ENCODE results near the gene ZNF439. TPM values are rescaled to one million over a fixed set of nuclear protein-coding genes. Genes with fewer than 3 reads are reported as not detected.
"Not testable (repeated sequence)": the region's sequence is repeated elsewhere in the genome, so short reads cannot be mapped to it uniquely, and the experiment has no call there.

ZNF439 gene
- total and polyA plus RNA-seq, 10 of the 15 experiments (the other 5 are each of a cell fraction or from before 2014, with no cell fraction given), result 0.43 to 2.5 (median 1.2) TPM

- H2AFZ ChIP-seq (ENCODE audit: control insufficient read depth, low read depth, low read length); CTCF ChIA-PET; BruUV-seq (replicated peaks); in situ Hi-C loops (cut with MboI); SMC1A ChIA-PET (ENCODE audit: uncharacterized antibody, unreplicated experiment); H3K4me3 ChIP-seq; ATAC-seq; H3K4me2 ChIP-seq (ENCODE audit: control insufficient read depth, insufficient read depth); H3K9ac ChIP-seq (ENCODE audit: control insufficient read depth, insufficient read depth, low read length); DNase-seq (ENCODE audit: low read depth, low spot score); FAIRE-seq; RAD21 ChIA-PET (ENCODE audit: unreplicated experiment); H3K4me1 ChIP-seq (ENCODE audit: control insufficient read depth, insufficient read depth, low read length); POLR2A ChIA-PET; H3K27ac ChIP-seq (ENCODE audit: control insufficient read depth, insufficient read depth); H3K9me3 ChIP-seq (replicated peaks; ENCODE audit: control insufficient read depth, insufficient read depth, low read length); intact Hi-C loops (cut with micrococcal nuclease; ENCODE audit: unreplicated experiment); H3K27me3 ChIP-seq (replicated peaks in 1 of 2; ENCODE audit: control insufficient read depth in 2 of 2, insufficient read depth in 2 of 2, low read length in 1 of 2); H3K79me2 ChIP-seq (ENCODE audit: control insufficient read depth, insufficient read depth, low read length); H3K36me3 ChIP-seq (ENCODE audit: control insufficient read depth in 2 of 2, insufficient read depth in 2 of 2, low read length in 1 of 2); H4K20me1 ChIP-seq (ENCODE audit: control insufficient read depth, insufficient read depth): not testable (repeated sequence)
- 0 out of 4 replicates have a peak, but pooled peaks of 1 of the 2 experiments have one; percentile 56 for TF ChIP-seq SRF (IDR thresholded peaks at IDR 0.05; ENCODE audit: low read depth in 2 of 2, low read length in 2 of 2)
- 83% methylated on average over 4 of the region's 4 CpGs for WGBS (ENCODE audit: insufficient coverage, insufficient replicate concordance, low lambda C conversion rate, missing lambda C conversion rate)
These were observed 1.8 kb downstream of the ZNF439 start for GRCh38 chr19:11850289-11850688.

- no peak overlapping the region for H3K27ac ChIP-seq (ENCODE audit: control insufficient read depth, insufficient read depth)
- no TSS peak for BruUV-seq (replicated peaks)
- H3K36me3 ChIP-seq (ENCODE audit: control insufficient read depth in 2 of 2, insufficient read depth in 2 of 2, low read length in 1 of 2), result no peaks in the 10 kb centered on the region
- no peaks in the 10 kb centered on the region for H3K4me1 ChIP-seq (ENCODE audit: control insufficient read depth, insufficient read depth, low read length)
- POLR2A ChIA-PET, result no interaction called here
- H2AFZ ChIP-seq (ENCODE audit: control insufficient read depth, low read depth, low read length), result no peak overlapping the region
- H3K4me3 ChIP-seq, result no peak overlapping the region
- H3K9ac ChIP-seq (ENCODE audit: control insufficient read depth, insufficient read depth, low read length), result no peak overlapping the region
- H3K9me3 ChIP-seq (replicated peaks; ENCODE audit: control insufficient read depth, insufficient read depth, low read length), result no peaks in the 10 kb centered on the region; the same call in none of the 3 replicates
- WGBS (ENCODE audit: insufficient coverage, insufficient replicate concordance, low lambda C conversion rate, missing lambda C conversion rate), result 98% methylated on average over 3 of the region's 3 CpGs
- intact Hi-C loops (cut with micrococcal nuclease; ENCODE audit: unreplicated experiment) (no loop called here), in situ Hi-C loops (cut with MboI) (no loop called here)
- FAIRE-seq, result no peak
- no peak for TF ChIP-seq KAT2A (conservative IDR thresholded peaks at IDR 0.05; ENCODE audit: control insufficient read depth, low read depth, low read length)
- TF ChIP-seq PML (IDR thresholded peaks at IDR 0.05; ENCODE audit: low read length), result no peak
- TF ChIP-seq, protein P1, sequence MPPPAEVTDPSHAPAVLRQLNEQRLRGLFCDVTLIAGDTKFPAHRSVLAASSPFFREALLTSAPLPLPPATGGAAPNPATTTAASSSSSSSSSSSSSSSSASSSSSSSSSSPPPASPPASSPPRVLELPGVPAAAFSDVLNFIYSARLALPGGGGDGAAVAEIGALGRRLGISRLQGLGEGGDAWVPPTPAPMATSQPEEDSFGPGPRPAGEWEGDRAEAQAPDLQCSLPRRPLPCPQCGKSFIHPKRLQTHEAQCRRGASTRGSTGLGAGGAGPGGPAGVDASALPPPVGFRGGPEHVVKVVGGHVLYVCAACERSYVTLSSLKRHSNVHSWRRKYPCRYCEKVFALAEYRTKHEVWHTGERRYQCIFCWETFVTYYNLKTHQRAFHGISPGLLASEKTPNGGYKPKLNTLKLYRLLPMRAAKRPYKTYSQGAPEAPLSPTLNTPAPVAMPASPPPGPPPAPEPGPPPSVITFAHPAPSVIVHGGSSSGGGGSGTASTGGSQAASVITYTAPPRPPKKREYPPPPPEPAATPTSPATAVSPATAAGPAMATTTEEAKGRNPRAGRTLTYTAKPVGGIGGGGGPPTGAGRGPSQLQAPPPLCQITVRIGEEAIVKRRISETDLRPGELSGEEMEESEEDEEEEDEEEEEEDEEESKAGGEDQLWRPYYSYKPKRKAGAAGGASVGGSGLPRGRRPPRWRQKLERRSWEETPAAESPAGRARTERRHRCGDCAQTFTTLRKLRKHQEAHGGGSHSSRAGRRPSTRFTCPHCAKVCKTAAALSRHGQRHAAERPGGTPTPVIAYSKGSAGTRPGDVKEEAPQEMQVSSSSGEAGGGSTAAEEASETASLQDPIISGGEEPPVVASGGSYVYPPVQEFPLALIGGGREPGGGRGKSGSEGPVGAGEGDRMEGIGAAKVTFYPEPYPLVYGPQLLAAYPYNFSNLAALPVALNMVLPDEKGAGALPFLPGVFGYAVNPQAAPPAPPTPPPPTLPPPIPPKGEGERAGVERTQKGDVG (CRISPR knock-in tag; IDR thresholded peaks at IDR 0.05), result no peak
- no peak for TF ChIP-seq NR2F1 (conservative IDR thresholded peaks at IDR 0.05)
- TF ChIP-seq SMARCA5 (IDR thresholded peaks at IDR 0.05), result no peak
- ATAC-seq, result no peak
- H3K79me2 ChIP-seq (ENCODE audit: control insufficient read depth, insufficient read depth, low read length), result no peaks in the 10 kb centered on the region
- H3K4me2 ChIP-seq (ENCODE audit: control insufficient read depth, insufficient read depth), result no peak overlapping the region
- RAD21 ChIA-PET (ENCODE audit: unreplicated experiment), result no interaction called here
- SMC1A ChIA-PET (ENCODE audit: uncharacterized antibody, unreplicated experiment), result no interaction called here
- DNase-seq (ENCODE audit: low read depth, low spot score), result no peak
- CTCF ChIA-PET, result interaction anchor here (1.1 kb wide), 1 partner anchor 56 kb away, joined by 5 read pairs; no protein-coding TSS in a partner anchor
- no peaks in the 10 kb centered on the region for H3K27me3 ChIP-seq (replicated peaks in 1 of 2; ENCODE audit: control insufficient read depth in 2 of 2, insufficient read depth in 2 of 2, low read length in 1 of 2)
- no peaks in the 10 kb centered on the region for H4K20me1 ChIP-seq (ENCODE audit: control insufficient read depth, insufficient read depth)
These were observed 4.8 kb downstream of the ZNF439 start for GRCh38 chr19:11853358-11853757.

Measured in GM12878 (cell line).